Panc1 (cell line): ENCODE data around the gene CHMP2B. TPM values are rescaled to one million over a fixed set of nuclear protein-coding genes. Genes with fewer than 3 reads are reported as not detected.

Experiments used
- ATAC-seq: fragments of 200-7000 bp; cut with Tn5 transposase; 2 replicates; pipeline ENCODE4 v1.9.1; 2020; ENCODE audit warnings: mild to moderate bottlenecking, moderate library complexity
- BruUV-seq: library from RNA; stranded (reverse); fragments of 400-500 nt; replicated peaks from 2 replicates; lab custom pipeline; 2021; lab: Mats Ljungman, UMichigan
- CTCF ChIA-PET: fragments of 300-600 bp; sonication (Branson Sonifier 250); formaldehyde crosslinking; loops from one replicate; lab custom pipeline; 2022; ENCODE audit warnings: antibody characterized with exemption; lab: Charles Lee
- POLR2A ChIA-PET: fragments of 300-600 bp; sonication (Branson Sonifier 250); formaldehyde crosslinking; loops from one replicate; lab custom pipeline; 2022; ENCODE audit warnings: antibody characterized with exemption; lab: Charles Lee
- DNase-seq: peaks from one replicate; pipeline ENCODE4 v3.0.0-alpha.2; 2010; ENCODE audit warnings: low read depth, low spot score
- H3K27ac ChIP-seq: 2 replicates; pipeline ENCODE4 v1.5.1; 2011; ENCODE audit warnings: mild to moderate bottlenecking, low read length, inconsistent platforms
- H3K27me3 ChIP-seq: fragments of 200-500 bp; sonication (Bioruptor generic); 2 replicates; pipeline ENCODE4 v1.6.0; 2014; ENCODE audit warnings: low read length, inconsistent platforms; ENCODE audit not compliant: control insufficient read depth, insufficient read depth
- H3K36me3 ChIP-seq: fragments of 200-500 bp; sonication (Bioruptor generic); 2 replicates; pipeline ENCODE4 v1.5.1; 2014; ENCODE audit warnings: inconsistent platforms, mild to moderate bottlenecking, low read length, moderate library complexity; ENCODE audit not compliant: control insufficient read depth, insufficient read depth
- H3K4me1 ChIP-seq: 2 replicates; pipeline ENCODE4 v1.5.1; 2011; ENCODE audit warnings: inconsistent platforms, mild to moderate bottlenecking, low read length, moderate library complexity; ENCODE audit not compliant: control insufficient read depth, insufficient read depth
- H3K4me3 ChIP-seq, 2 experiments: 2 replicates each; pipeline ENCODE4 v1.5.1; 2011 to 2012; ENCODE audit warnings: low read depth in 2 of 2, low read length in 2 of 2, mild to moderate bottlenecking in 2 of 2, inconsistent platforms in 1 of 2, moderate library complexity in 1 of 2
- H3K9me3 ChIP-seq: fragments of 200-500 bp; sonication (Bioruptor generic); 2 replicates; pipeline ENCODE4 v1.5.1; 2014; ENCODE audit warnings: low read depth, mild to moderate bottlenecking, inconsistent platforms, low read length, moderate library complexity; ENCODE audit not compliant: control insufficient read depth, insufficient read depth
- POLR2AphosphoS5 ChIP-seq: IDR thresholded peaks from 2 replicates; pipeline ENCODE4 v1.6.1; 2012; ENCODE audit warnings: mild to moderate bottlenecking, low read depth, low read length, moderate library complexity
- SIN3A ChIP-seq: IDR thresholded peaks from 2 replicates; pipeline ENCODE4 v1.6.1; 2012; ENCODE audit warnings: low read depth, mild to moderate bottlenecking, low read length, moderate library complexity, borderline replicate concordance; ENCODE audit not compliant: insufficient read depth
- TCF7L2 ChIP-seq: IDR thresholded peaks from 2 replicates; pipeline ENCODE4 v1.6.1; 2011; ENCODE audit warnings: mild to moderate bottlenecking, low read depth, low read length, inconsistent platforms
- in situ Hi-C: cut with HindIII; loops from 2 replicates; pipeline ENCODE4 v1.10.0; 2016; ENCODE audit warnings: low sequenced_read_pairs, low pct_unique_long_range_greater_than_20kb
- intact Hi-C: fragments of 100-400 bp; cut with micrococcal nuclease; formaldehyde crosslinking; loops from one replicate; pipeline ENCODE4 v1.10.0; 2022; ENCODE audit not compliant: unreplicated experiment
- total RNA-seq: library from RNA; stranded (reverse); gene quantifications from one replicate; pipeline ENCODE4 v1.2.1, GENCODE V29; 2021; ENCODE audit not compliant: unreplicated experiment
- TF ChIP-seq, protein P1 (sequence below): fragments of 450-650 bp; IDR thresholded peaks from 2 replicates; pipeline ENCODE4 v1.5.1; 2017; ENCODE audit warnings: mild to moderate bottlenecking
- TF ChIP-seq, protein P2 (sequence below), 2 experiments: IDR thresholded peaks; 2 replicates each; pipeline ENCODE4 v1.6.1; 2011 to 2012; ENCODE audit warnings: low read depth in 2 of 2, control low read depth in 1 of 2, low read length in 1 of 2, mild to moderate bottlenecking in 1 of 2, moderate library complexity in 1 of 2; ENCODE audit not compliant: insufficient read depth in 1 of 2

Gene CHMP2B
- total RNA-seq, 1 experiment from 2014 or later, result 32.7 TPM

DNA sequence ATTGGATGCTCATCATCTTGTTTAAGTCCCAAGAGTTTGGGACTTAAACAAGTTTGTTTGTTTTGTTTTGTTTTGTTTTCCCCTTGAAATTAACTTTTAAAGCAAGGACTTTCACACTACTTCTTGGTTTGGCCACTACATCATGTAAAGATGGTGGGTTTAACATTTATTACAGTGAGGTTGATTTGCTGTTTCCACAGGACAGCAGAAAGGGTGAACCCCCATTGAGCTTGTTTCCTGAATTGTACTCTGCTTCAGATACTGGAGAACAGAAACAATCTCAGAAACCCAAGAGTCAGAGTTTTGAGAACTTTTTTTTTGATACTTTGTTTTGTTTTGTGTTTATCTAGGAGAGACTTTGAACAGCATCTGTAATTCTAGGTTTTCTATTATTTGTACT is 42.6 kb downstream of the CHMP2B start:
- Histone ChIP-seq H3K9me3 (no peaks in the 10 kb centered on the region), H3K27ac (no peak overlapping the region), H3K27me3 (no peaks in the 10 kb centered on the region), H3K4me3 (no peak overlapping the region), H3K36me3 (no peaks in the 10 kb centered on the region), H3K4me1 (peaks cover 4% of the 10 kb centered on the region; the same call in 1 of the 2 replicates)
- intact Hi-C loops (no loop called here), in situ Hi-C loops (no loop called here)
- no TSS peak for BruUV-seq
- TF ChIP-seq TCF7L2, result no peak
- TF ChIP-seq, protein P1, sequence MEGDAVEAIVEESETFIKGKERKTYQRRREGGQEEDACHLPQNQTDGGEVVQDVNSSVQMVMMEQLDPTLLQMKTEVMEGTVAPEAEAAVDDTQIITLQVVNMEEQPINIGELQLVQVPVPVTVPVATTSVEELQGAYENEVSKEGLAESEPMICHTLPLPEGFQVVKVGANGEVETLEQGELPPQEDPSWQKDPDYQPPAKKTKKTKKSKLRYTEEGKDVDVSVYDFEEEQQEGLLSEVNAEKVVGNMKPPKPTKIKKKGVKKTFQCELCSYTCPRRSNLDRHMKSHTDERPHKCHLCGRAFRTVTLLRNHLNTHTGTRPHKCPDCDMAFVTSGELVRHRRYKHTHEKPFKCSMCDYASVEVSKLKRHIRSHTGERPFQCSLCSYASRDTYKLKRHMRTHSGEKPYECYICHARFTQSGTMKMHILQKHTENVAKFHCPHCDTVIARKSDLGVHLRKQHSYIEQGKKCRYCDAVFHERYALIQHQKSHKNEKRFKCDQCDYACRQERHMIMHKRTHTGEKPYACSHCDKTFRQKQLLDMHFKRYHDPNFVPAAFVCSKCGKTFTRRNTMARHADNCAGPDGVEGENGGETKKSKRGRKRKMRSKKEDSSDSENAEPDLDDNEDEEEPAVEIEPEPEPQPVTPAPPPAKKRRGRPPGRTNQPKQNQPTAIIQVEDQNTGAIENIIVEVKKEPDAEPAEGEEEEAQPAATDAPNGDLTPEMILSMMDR, result no peak
- TF ChIP-seq POLR2AphosphoS5, result no peak
- no peak for TF ChIP-seq SIN3A
- TF ChIP-seq, protein P2, sequence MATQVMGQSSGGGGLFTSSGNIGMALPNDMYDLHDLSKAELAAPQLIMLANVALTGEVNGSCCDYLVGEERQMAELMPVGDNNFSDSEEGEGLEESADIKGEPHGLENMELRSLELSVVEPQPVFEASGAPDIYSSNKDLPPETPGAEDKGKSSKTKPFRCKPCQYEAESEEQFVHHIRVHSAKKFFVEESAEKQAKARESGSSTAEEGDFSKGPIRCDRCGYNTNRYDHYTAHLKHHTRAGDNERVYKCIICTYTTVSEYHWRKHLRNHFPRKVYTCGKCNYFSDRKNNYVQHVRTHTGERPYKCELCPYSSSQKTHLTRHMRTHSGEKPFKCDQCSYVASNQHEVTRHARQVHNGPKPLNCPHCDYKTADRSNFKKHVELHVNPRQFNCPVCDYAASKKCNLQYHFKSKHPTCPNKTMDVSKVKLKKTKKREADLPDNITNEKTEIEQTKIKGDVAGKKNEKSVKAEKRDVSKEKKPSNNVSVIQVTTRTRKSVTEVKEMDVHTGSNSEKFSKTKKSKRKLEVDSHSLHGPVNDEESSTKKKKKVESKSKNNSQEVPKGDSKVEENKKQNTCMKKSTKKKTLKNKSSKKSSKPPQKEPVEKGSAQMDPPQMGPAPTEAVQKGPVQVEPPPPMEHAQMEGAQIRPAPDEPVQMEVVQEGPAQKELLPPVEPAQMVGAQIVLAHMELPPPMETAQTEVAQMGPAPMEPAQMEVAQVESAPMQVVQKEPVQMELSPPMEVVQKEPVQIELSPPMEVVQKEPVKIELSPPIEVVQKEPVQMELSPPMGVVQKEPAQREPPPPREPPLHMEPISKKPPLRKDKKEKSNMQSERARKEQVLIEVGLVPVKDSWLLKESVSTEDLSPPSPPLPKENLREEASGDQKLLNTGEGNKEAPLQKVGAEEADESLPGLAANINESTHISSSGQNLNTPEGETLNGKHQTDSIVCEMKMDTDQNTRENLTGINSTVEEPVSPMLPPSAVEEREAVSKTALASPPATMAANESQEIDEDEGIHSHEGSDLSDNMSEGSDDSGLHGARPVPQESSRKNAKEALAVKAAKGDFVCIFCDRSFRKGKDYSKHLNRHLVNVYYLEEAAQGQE (IDR thresholded peaks at IDR 0.05; ENCODE audit: insufficient read depth in 1 of 2, low read depth in 2 of 2, low read length in 1 of 2), result no peak
- ATAC-seq (no peak), DNase-seq (no peak)
- ChIA-PET CTCF (no interaction called here), POLR2A (no interaction called here)

DNA sequence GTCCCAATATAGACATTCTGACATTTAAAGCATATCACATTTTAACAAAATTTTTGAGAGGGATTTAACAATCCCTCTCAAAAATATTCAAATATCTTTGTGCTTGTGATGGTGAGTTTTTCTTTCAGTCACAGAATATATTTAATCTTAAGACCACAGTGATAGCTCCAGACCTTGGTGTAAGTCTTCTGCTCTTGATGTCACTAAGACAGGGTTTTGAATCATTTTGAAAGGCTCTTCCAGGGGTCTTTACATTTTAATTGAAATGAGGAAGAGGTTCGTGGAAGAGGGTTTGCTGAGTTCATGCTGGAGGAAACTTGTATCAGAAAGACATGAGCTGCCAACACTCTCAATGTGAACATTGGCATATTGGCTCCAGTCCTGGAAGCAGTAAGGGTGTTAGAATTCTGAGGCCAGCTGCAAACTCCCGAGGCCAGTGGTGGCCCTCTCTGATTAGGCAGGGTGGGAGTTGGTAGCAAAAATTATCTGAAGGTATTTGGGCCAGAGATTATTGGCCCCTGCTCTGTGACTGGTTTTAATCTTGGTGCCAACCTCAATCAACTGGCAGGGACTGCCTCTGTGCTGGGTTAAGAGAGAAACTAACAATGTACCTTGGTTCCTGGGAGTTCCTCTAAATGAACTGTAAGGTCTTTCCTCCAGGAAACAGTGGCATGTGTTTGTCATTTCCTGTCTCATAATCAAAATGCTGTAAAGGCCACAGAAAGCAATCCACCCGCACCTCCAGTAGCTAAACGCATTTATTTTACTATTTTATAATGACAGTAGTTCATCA is 44.0 kb downstream of the CHMP2B start:
- Histone ChIP-seq H3K9me3 (no peaks in the 10 kb centered on the region), H3K4me1 (peaks cover 4% of the 10 kb centered on the region; the same call in 1 of the 2 replicates), H3K36me3 (no peaks in the 10 kb centered on the region), H3K27me3 (no peaks in the 10 kb centered on the region), H3K27ac (no peak overlapping the region), H3K4me3 (no peak overlapping the region)
- BruUV-seq, result no TSS peak
- ChIA-PET POLR2A (no interaction called here), CTCF (no interaction called here)
- TF ChIP-seq TCF7L2 (no peak), POLR2AphosphoS5 (no peak), SIN3A (no peak)
- TF ChIP-seq, protein P1, result no peak
- TF ChIP-seq, protein P2 (IDR thresholded peaks at IDR 0.05; ENCODE audit: insufficient read depth in 1 of 2, low read depth in 2 of 2, low read length in 1 of 2), result no peak
- DNase-seq (no peak), ATAC-seq (no peak)
- in situ Hi-C loops (no loop called here), intact Hi-C loops (no loop called here)
